ENCODE measurements around the gene THADA.
A peak's percentile ranks its signal among the peaks of the same experiment; 100 is the strongest.
"Not testable (repeated sequence)": the region's sequence is repeated elsewhere in the genome, so short reads cannot be mapped to it uniquely, and the experiment has no call there.

Gene THADA, protein sequence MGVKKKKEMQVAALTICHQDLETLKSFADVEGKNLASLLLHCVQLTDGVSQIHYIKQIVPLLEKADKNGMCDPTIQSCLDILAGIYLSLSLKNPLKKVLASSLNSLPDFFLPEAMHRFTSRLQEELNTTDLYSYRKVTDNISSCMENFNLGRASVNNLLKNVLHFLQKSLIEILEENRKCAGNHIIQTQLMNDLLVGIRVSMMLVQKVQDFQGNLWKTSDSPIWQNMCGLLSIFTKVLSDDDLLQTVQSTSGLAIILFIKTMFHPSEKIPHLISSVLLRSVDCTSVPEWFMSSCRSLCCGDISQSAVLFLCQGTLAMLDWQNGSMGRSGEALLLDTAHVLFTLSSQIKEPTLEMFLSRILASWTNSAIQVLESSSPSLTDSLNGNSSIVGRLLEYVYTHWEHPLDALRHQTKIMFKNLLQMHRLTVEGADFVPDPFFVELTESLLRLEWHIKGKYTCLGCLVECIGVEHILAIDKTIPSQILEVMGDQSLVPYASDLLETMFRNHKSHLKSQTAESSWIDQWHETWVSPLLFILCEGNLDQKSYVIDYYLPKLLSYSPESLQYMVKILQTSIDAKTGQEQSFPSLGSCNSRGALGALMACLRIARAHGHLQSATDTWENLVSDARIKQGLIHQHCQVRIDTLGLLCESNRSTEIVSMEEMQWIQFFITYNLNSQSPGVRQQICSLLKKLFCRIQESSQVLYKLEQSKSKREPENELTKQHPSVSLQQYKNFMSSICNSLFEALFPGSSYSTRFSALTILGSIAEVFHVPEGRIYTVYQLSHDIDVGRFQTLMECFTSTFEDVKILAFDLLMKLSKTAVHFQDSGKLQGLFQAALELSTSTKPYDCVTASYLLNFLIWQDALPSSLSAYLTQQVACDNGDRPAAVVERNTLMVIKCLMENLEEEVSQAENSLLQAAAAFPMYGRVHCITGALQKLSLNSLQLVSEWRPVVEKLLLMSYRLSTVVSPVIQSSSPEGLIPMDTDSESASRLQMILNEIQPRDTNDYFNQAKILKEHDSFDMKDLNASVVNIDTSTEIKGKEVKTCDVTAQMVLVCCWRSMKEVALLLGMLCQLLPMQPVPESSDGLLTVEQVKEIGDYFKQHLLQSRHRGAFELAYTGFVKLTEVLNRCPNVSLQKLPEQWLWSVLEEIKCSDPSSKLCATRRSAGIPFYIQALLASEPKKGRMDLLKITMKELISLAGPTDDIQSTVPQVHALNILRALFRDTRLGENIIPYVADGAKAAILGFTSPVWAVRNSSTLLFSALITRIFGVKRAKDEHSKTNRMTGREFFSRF (N-terminal part only)

DNA sequence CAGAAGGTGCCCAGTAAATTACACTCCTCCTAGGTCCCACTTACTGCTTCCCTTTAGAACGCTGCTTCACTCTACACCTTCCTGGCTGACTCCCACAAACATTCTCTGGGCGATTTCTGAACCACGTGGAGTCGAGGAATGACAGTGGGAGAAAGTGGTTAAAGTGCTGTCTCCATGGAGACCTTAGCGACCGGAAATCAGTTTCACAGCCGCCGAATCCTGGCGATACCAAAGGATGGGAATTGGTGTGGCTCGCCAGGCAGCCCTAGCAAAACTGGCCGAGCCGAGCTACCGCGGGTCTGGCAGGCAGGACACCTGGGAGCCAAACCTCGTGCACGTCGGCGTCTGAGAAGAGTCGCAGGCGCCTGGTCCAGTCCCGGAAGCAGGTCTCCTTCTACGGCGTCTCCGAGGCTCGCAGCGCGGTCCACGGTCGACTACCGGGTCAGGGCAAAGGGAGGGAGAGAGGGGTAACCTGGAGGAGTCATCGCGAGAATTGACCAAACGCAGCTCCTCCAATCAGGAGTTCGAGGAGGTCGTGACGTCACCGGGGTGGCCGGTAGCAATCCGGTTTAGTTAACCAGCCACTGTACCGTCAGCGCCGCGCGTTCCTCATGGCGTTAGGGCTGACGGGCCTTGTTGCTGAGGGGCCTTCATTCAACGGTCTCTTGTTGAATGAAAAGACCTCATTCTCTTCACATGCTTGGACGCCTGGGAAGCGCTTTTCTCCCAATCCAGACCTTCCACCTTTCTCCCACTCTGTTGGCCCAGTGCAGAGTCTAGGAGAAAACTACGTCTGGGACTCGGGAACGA lies at the start of gene THADA:
Gene THADA, minus strand, starts transcription at position 436 of the 810 bp plus-strand sequence. CDS start 3,646 bp downstream, outside the sequence.
- peak; percentile 98 for DNase-seq (ENCODE audit: low spot score)

DNA sequence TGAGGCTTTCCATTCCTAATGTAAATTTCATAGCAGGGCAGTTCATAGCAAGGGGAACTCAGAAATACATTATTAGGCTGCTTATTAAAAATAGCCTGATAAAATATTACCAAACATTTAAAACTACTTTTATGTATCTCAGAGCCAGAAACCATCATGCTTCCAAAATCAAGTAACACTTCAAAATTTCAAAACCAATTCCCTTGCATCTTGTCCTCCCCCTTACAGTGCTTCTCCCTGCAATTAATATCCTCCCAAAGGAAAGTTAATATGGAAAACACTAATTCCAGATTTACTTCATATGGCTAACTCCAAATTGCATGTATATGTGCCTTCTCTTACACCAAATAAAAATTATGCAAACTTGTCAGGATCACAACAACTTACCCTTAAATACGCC lies 47.8 kb upstream of the THADA start:
- no peak for DNase-seq (ENCODE audit: low spot score)

DNA sequence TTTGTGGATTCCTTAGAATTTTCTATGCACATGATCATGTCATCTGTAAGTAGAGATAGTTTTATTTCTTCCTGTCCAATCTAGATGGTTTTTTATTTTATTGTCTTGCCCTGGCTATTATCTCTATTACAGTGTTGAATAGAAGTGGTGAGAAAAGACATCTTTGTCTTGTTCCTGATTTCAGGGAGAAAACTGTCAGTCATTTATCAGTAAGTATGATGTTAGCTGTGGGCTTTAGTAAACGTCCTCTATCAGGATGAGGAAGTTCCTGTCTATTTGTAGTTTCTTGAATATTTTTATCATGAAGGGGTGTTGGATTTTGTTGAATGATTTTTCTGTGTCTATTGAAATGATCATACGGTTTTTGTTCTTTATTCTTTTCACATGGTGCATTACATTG lies 46.5 kb upstream of the THADA start:
- no peak for DNase-seq (ENCODE audit: low spot score)

DNA sequence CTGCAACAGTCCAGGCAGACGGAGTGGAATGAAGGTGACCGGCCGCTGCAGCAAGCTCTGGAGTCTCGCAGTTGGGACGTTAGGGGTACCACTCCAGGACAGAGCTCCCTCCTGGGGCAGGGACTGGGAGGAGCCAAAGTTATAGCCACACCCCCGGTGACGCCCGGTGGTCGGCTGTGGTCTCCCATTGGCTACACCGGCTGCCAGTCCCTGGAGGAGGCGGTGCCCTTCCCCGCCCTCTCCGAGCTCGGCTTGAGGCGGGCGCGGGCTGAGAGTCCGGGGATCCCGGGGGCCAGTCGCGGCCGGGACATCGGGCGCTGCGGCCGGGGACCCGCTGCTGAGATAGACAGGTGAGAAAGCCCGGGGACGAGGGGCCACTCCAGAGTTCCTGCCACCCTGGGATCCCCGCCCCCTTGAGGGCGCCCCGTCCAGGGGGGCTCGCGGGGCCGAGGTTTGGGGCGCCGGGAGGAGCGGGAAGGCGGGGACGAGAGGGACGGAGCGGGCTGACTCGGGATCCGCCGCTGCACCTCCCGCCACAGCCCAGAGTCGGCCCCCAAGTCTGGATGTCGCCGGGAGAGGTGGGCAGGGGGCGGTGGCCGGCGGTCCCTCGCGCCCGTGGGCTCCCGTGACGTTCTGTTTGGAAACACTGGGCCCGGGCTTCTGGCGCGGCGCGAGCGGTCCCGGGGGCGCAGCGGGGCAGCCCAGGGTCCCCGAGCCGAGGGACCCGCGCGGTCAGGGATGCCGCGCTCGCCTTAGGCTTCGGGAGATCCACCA lies 41.4 kb upstream of the THADA start, which contains the start of gene PLEKHH2:
Gene PLEKHH2, plus strand, starts transcription at position 231 of the 774 bp plus-strand sequence. CDS start 7,414 bp downstream, outside the sequence.
- DNase-seq (ENCODE audit: low spot score), result peak; percentile 79

DNA sequence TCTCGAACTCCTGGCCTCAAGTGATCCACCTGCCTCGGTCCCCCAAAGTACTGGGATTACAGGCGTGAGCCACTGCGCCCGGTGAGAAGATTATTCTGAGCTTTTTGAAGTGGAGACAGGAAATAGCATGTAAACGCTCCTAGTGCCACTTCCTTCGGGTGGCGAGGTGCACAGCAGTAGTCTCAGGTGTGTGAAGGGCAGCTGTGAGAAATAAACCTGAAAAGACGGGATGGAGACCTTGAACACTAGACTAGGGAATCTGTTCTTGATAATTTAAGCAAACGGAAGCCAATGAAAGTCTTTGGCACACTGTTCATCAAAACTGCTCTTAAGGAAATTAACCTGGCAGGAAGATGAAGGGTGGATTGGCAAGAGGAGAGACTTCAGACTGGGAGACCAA lies 40.8 kb upstream of the THADA start:
- DNase-seq (ENCODE audit: low spot score), result no peak

DNA sequence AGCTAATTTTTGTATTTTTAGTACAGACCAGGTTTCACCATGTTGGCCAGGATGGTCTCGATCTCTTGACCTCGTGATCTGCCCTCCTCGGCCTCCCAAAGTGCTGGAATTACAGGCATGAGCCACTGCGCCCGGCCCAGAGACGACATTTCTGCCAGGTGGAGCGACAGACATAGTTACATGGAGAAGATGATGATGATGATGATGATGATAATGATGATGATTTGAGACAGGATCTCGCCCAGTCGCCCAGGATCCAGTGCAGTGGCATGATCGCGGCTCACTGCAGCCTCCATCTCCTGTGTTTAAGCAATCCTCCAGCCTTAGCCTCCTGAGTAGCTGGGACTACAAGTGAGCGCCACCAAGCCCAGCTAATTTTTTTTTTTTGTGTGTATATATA lies 40.3 kb upstream of the THADA start:
- not testable (repeated sequence) for DNase-seq (ENCODE audit: low spot score)

DNA sequence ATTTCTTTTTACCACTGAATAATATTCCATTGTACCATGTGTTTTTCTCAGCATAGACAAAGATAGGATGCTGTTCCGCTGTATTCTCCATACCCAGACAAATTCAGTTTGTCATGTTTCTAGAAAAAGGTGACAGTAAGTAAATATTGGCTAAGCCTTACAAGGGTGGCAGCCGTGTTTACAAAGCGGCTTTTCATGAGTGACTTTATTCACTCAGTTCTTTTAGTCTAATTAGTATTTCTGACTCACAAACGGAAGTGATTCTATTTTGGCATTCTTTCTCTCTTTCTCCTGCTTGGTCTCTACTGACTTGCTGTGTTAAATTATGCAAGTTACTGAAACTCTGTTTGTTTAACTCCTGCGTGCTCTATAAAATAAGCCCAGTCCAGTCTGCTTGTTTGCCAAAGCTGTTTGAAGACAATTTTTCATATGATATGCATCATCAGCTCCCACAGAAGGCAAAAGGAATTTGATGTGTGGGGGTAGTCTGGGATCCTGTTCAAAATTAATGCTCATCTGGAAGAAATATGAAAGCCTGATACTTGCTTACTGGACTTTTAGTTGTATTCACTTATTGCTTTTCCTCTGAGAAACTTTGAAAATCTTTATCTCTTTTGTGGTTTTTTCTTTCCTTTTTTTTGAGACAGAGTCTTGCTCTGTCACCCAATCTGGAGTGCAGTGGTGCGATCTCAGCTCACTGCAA lies 38.9 kb upstream of the THADA start:
- DNase-seq (ENCODE audit: low spot score), result peak; percentile 17

DNA sequence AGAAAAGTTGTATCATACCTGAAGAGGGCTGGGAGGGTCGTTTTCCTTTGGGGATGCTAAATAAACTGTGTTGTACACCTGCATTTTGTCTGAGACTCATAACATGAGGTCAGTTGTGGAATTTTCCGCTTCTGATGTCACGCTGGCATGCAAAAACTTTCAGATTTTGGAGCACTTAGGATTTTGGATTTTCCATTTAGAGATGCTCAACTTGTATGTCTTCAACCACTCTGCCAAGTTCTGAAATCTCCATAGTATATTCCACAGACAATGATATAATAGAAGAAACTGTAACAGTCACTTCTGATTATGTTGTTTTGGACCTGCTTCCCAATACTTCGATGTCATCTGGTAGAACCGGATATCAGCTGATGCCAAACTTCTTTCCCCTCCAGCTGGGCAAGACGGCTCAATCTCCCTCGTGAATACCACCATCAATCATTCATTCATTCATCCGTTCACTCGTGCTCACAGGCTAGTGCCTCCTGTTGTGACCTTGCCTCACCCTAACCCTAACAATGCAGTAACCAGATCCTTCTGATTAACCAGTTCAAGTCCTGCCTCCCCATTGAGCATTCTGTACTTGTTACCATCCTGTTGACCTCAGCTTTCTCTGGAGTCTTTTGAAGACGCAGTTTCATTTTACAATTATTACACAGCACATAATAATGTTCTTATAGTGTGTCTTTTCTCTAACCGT lies 35.9 kb upstream of the THADA start:
- no peak for DNase-seq (ENCODE audit: low spot score)

DNA sequence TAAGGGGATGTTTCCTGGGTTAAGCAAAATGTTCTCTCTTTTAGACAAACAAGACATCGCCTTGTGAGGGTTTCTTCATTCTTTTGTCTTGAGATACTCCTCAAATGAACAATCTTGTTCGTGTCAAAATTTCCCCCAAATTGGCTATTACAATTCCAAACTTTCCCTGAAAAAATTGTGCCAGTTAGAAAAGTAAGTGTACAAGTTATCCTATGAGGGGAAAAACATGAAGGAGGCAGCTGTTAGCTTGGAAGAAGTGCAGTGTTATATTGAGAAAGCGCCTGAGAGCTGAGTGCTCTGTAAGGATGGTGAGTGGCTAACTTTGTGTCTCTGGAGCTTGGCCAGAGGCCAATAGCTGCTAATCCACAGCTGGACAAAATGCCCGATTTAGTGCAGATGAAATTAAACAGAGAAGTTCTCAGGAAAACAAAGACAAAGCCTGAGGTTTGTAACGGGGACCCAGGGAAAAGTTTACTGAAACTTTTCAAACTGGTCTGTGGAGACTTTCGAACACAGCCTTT lies 27.2 kb upstream of the THADA start:
- DNase-seq (ENCODE audit: low spot score), result no peak

DNA sequence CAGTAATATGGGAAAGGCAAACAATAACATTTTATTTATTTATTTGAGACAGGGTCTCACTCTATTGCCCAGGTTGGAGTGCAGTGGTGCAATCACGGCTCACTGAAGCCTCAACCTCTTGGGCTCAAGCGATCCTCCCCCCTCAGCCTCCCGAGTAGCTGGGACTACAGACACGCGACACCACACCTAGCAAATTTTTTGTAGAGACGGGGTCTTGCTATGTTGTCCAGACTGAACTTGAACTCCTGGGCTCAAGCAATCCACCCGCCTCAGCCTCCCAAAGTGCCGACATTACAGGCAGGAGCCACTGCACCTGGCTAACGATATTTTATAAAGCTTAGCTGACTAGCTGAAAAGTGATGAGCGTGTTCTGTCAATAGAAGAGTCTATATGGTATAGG lies 23.7 kb upstream of the THADA start:
- no peak for DNase-seq (ENCODE audit: low spot score)

DNA sequence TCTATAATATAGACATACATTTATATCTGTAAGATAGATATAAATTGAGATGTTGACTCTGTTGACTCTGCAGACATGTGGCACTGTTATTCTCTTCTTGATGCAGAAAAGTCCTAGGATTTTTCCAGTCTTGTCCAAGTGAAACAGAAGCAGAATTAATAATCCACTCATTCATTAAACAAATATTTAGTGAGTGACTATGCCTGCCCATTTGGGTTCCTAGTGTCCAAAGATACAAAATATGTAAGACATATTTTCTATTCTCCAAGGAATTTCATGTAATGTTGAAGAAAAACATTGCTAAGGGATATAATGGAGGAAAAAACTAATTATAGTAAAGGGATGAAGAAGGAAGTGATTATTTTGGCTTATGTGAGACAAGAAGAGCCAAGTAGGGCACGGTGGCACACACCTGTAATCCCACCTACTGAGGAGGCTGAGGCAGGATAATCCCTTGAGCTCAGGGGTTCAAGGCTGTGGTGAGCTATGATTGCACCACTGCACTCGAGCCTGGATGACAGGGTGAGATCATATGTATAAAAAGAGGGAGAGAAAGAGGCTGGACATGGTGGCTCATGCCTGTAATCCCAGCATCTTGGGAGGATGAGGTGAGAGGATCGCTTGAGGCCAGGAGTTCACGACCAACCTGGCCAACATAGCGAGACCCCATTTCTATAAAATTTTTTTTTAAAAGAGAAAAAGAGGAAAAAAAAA lies 21.3 kb upstream of the THADA start:
- DNase-seq (ENCODE audit: low spot score), result no peak

DNA sequence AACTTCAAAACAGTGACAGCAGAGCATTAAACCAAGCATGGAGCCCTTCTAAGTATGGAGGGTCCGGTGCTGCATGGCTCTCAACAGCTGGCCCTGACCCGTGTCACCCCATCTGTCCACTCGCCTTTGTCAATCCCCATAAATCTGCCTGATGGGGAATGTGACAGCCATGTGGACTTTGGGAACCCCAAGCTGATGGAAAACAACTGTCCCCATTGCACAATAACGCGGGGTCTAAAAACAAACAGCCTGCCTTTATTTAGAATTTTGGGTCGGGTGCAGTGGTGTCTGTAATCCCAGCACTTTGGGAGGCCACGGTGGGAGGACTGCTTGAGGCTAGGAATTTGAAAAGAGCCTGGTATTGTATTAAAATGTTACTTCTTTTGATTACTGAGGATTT lies 17.1 kb upstream of the THADA start:
- no peak for DNase-seq (ENCODE audit: low spot score)

DNA sequence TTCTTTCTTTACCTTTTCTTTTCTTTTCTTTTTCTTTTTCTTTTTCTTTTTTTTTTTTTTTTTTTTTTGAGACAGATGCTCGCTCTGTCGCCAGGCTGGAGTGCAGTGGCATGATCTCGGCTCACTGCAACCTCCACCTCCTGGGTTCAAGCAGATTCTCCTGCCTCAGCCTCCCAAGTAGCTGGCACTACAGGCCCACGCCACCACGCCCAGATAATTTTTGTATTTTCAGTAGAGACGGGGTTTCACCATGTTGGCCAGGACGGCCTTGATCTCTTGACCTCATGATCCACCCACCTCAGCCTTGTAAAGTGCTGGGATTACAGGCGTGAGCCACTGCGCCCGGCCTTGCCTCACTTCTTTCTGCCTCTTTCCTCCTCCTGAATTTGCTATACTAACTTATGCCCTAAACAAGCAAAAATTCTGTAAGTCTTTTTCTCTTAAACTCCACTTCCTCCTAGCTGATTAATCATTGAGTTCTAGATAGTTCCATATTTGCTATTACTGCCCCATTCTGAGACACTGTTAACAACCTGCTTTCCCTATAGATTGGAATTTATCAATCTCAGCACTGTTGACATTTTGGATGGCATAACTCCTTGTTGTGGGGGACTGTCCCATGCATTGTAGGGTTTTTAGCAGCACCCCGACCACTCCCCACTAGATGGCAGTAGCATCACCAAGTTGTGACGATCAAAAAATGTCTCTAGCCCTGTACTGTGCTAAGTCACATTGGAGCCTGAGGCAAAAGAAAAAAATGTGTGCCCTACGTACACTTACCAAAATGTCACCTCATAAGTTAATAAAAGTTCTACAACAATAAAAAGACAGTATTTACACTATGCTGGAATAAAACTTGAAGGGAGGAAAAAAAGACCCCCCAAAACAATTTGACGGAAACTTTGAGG lies 16.4 kb upstream of the THADA start:
- DNase-seq (ENCODE audit: low spot score), result peak; percentile 61

DNA sequence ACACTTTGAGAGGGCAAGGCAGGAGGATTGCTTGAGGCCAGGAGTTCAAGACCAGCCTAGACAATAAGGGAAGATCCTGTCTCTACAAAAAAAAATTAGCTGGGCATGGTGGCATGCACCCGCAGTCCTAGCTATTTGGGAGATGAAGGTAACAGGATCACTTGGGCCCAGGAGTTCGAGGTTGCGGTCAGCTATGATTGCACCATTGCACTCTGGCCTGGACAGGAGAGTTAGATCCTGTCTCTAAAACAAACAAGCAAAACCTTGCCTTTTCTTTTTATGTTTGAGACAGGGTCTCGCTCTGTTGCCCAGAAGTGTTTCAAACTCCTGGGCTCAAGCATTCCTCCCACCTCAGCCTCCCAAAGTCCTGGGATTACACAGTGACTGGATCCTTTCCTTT lies 14.5 kb upstream of the THADA start:
- DNase-seq (ENCODE audit: low spot score), result no peak

DNA sequence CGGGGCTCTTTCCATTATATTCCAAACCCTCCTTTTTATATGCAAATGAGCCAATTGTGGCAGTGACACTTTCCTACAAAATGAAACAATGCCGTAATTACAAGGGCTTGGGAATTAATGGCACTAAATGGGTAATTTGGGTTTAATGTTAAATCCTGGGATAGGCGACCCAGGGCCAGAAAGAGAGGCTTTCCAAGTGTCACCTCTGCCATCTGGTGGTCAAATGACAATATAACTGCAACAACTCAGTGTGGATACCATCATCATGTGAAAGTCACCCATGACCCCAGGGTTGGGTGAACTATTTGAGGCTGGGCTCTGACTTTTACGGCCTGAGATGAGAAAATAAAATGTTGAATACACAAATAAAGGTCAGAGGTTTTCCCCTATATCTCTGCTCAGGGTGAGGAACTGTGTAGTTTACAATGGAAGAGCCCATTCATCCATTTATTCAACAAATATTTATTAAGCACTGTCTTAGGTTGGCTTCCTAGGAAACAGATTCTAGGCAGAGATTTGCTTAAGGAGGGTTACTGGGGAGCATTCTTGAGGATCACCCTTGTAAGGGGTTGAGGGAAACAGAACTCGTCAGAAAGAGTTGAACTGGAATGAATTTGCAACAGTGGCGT lies 13.6 kb upstream of the THADA start:
- DNase-seq (ENCODE audit: low spot score), result no peak

DNA sequence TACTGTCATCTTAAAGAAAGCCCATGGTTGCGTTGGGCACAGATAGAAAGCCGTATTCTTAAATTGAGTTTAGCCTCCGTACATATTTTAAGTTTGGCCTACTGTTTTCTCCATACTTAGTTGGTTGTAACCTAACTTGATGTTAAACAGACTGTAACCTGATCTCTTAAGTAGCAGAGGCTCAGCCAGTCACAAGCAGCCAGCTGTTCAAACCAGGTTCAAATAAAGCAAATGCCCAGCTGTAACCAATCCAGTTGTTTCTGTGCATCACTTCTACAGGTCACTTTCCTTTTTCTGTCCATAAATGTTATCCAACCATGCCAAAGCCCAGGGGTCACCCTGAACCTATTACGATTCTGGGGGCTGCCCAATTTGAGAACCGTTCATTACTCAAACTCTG lies 10.0 kb upstream of the THADA start:
- DNase-seq (ENCODE audit: low spot score), result no peak
